Umbilical cord (tissue), 2 donors: ENCODE data around the gene SLC5A11. TPM values are rescaled to one million over a fixed set of nuclear protein-coding genes. Genes with fewer than 3 reads are reported as not detected.
A peak's percentile ranks its signal among the peaks of the same experiment; 100 is the strongest.

Source experiments
- DNase-seq: peaks from one replicate; pipeline ENCODE4 v3.0.0-alpha.2; 2015; ENCODE audit warnings: low spot score
- total RNA-seq: library from RNA; depleted of rRNA; stranded (reverse); fragments of >200 nt; gene quantifications from one replicate; pipeline ENCODE4 v1.2.3, GENCODE V29; 2014; ENCODE audit warnings: low replicate concordance; ENCODE audit not compliant: insufficient read depth

SLC5A11 gene
- total RNA-seq, 1 donor from 2014 or later = not detected

- no peak for DNase-seq
These were observed 72.9 kb downstream of the SLC5A11 start for GRCh38 chr16:24918641-24919040.

GRCh38 chr16:24919536-24919935 is 73.8 kb downstream of the SLC5A11 start:
- DNase-seq = no peak

GRCh38 chr16:24920568-24920967 is 74.8 kb downstream of the SLC5A11 start:
- no peak for DNase-seq

- no peak for DNase-seq
These were observed 75.5 kb downstream of the SLC5A11 start for GRCh38 chr16:24921229-24921628.

- DNase-seq = no peak
These were observed 79.4 kb downstream of the SLC5A11 start for GRCh38 chr16:24925163-24925562.

GRCh38 chr16:24929409-24929808 is 83.6 kb downstream of the SLC5A11 start:
- no peak for DNase-seq

- no peak for DNase-seq
These were observed 84.7 kb downstream of the SLC5A11 start for GRCh38 chr16:24930440-24930839.

GRCh38 chr16:24931091-24931490 is 85.3 kb downstream of the SLC5A11 start:
- no peak for DNase-seq

- no peak for DNase-seq
These were observed 89.6 kb downstream of the SLC5A11 start for GRCh38 chr16:24935336-24935735.

- no peak for DNase-seq
These were observed 90.4 kb downstream of the SLC5A11 start for GRCh38 chr16:24936151-24936550.

- no peak for DNase-seq
These were observed 93.5 kb downstream of the SLC5A11 start for GRCh38 chr16:24939224-24939623.

- no peak for DNase-seq
These were observed 94.0 kb downstream of the SLC5A11 start for GRCh38 chr16:24939738-24940137.

GRCh38 chr16:24943471-24943870 is 97.7 kb downstream of the SLC5A11 start:
- no peak for DNase-seq

- DNase-seq = no peak
These were observed 98.4 kb downstream of the SLC5A11 start for GRCh38 chr16:24944206-24944605.

- DNase-seq = no peak
These were observed 100.4 kb downstream of the SLC5A11 start for GRCh38 chr16:24946155-24946554.

- DNase-seq = peak; percentile 32
These were observed 104.5 kb downstream of the SLC5A11 start for GRCh38 chr16:24950275-24950674.

GRCh38 chr16:24953306-24953705 is 107.5 kb downstream of the SLC5A11 start:
- no peak for DNase-seq

GRCh38 chr16:24953721-24954120 is 108.0 kb downstream of the SLC5A11 start:
- no peak for DNase-seq

GRCh38 chr16:24954137-24954536 is 108.4 kb downstream of the SLC5A11 start:
- DNase-seq = no peak

- DNase-seq = no peak
These were observed 110.4 kb downstream of the SLC5A11 start for GRCh38 chr16:24955975-24956731.

- DNase-seq = no peak
These were observed 112.1 kb downstream of the SLC5A11 start for GRCh38 chr16:24957887-24958286.
